ENCODE measurements around the gene AGL.
"Not testable (repeated sequence)": the region's sequence is repeated elsewhere in the genome, so short reads cannot be mapped to it uniquely, and the experiment has no call there.

AGL gene

DNA sequence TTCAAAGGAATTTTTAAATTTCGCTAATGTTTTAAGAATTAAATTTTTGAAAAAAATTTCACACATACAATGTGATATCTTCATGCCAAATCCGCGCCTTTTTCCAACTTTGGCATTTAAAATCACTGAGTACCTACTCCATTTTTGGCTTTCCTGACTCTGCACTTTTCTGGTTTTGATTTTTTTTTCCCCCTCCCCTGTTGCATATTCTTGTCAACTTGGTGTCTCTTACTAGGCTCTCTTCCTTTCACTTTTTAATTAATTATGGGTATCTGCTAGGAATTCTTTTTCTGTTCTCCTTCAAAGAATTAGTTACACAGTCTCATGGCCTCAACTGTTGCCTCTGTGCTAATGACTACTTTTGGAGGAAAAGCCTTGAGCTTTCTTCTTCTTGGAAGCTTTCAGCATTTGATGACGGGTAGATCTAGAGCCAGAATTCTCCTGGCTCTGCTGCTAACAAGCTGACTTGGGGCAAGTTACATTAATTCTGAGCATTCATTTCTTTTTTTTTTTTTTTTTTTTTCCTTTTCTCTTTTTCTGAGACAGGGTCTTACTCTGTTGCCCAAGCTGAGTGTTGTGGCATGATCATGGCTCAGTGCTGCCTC is 1.8 kb downstream of the AGL start:
- DNase-seq (ENCODE audit: low spot score), result no peak

DNA sequence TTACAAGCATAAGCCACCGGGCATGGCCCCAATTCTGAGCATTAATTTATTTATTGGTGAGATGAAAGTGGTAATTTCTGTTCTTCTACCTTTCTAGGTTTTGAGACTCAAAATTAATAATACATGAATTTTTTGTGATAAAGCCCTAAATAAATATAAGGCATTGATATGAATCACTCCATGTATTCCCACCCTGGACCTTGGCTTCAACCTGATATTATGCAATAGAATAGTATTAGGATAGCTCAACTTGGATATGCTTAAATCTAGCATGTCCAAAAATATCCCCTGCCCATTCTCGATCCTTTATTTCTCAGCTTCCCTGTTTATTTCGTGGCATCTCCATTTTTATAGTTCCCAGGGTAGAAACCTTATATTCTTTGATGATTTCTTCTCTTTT is 2.5 kb downstream of the AGL start:
- peak; percentile 36 for DNase-seq (ENCODE audit: low spot score)

DNA sequence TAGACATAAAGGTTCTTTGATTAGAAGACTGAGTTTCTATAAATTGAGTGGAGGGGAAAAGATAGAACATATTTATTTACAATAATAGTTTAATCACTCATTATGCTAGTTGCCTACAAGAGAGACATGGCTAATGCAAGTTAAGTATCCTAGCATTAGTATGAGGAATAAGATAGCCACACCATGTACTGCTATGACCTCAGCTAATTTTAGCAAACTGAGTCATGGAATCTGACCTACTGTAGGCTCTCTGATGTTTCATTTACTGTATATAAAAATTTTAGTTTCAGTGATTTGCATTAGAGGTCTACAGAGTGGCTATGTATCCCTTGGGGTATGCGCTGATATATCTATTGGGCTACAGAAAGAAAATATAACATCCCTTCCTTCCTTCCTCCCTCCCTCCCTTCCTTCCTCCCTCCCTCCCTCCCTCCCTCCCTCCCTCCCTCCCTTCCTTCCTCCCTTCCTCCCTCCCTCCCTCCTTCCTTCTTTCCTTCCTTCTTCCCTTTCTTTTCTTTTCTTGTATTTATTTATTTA is 5.8 kb downstream of the AGL start:
- DNase-seq (ENCODE audit: low spot score), result no peak

DNA sequence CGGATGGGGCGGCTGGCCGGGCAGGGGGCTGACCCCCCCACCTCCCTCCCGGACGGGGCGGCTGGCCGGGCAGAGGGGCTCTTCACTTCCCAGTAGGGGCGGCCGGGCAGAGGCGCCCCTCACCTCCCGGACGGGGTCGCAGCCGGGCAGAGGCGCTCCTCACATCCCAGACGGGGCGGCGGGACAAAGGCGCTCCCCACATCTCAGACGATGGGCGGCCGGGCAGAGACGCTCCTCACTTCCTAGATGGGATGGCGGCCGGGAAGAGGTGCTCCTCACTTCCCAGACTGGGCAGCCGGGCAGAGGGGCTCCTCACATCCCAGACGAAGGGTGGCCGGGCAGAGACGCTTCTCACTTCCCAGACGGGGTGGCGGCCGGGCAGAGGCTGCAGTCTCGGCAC is 6.9 kb downstream of the AGL start:
- DNase-seq (ENCODE audit: low spot score), result not testable (repeated sequence)

DNA sequence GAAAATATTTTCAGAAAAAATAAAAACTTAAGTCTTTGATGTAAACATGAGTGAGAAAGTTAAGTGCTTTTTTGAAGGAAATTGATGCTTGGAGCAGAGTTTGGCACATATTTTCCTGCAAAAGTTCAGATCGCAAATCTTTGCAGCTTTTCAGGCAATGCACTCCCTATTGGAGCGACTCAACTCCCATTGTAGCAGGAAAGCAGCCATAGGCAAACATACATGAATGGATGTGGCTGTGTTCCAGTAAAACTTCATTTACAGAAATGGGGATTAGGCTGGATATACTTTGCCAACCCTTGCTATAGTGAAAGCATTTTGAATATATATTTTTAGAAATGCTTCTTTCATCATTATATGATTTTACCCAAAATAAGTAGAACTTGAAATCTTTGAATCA is 8.1 kb downstream of the AGL start:
- no peak for DNase-seq (ENCODE audit: low spot score)

DNA sequence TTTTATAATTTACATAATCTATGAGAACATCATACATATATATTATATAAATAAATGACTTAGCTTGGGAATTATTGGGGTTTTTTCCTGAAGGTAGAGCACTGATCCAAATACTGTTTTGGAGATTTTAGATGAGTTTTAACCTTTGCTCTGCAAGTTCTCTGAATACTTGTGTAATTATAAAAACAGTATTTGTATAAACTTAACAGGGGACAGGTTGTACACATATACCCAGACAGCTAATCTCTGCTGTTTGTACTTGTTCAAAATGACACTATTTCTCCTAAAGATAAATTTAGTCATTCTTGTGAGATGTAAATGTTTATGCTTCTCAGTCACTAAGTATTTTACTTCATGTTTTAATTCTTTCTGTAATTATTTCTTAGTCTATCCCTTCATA is 8.7 kb downstream of the AGL start:
- no peak for DNase-seq (ENCODE audit: low spot score)

DNA sequence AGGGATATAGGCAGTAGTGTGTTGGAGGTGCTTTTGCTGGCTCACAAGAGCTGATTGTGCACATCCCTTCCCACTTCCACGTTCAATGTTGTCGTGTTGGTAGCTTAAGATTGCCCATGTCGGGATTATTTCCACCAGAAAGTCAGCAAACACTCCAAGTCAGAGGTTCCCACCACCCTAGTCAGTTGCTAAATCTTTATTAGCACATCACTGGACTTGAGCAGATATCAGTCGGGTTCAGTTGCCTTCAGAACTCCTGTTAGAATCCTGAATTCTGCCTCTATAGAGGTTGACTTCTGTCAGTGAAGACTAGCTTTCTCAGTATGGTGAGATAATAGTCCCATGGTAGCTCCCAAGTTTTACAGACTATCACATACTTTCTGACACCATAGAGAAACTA is 10.5 kb downstream of the AGL start:
- DNase-seq (ENCODE audit: low spot score), result no peak

DNA sequence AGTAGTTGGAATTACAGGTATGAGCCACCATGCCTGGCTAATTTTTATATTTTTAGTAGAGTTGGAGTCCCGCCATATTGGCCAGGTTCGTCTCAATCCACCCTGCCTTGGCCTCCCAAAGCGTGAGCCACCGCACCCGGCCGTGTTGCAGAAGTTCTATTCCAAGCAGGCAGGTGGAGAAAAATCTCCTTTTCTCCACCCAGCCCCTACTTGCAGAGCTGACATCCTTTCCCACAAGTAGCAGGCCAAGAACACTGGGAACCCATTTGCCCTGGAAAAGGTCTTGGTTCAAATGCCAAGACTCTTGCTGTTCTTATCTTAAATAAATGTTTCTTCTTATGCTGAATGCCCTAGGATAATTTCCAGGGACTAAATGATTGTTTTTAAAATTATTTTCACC is 17.5 kb downstream of the AGL start:
- DNase-seq (ENCODE audit: low spot score), result no peak

DNA sequence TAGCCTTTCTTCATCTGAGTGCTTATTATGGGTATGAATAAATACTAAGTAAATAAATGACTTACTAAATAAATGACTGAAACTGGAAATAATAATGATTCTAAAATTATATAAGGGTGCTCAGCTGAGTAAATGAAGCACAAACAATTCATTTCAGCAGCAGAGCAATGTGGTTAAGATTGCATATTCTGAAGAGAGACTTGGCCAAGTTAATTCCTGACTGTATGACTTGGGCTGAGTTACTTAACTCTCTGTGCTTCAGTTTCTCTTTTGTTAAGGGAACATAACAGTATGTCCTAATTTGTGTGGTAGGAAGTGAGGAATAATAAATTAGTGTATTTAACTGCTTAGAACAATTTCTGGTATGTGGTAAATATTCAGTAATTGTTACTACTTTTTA is 19.1 kb downstream of the AGL start:
- DNase-seq (ENCODE audit: low spot score), result peak; percentile 76

DNA sequence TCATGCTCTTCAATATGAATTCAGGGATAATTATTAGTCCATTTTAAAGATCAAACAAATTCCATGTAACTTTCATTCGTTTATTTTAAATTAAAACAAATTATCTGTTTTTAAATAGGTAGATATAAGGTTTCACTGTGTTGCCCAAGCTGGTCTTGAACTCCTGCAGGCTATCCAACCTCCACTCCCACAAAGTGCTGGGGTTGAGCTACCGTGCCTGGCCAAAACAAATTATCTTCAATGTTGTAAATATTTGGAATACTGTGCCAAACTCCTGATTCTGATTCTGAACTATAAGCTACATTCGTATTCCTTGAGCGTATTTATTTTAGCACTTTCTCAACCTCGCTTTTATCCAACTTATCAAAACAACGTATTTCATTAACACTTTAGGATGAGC is 19.6 kb downstream of the AGL start:
- no peak for DNase-seq (ENCODE audit: low spot score)

DNA sequence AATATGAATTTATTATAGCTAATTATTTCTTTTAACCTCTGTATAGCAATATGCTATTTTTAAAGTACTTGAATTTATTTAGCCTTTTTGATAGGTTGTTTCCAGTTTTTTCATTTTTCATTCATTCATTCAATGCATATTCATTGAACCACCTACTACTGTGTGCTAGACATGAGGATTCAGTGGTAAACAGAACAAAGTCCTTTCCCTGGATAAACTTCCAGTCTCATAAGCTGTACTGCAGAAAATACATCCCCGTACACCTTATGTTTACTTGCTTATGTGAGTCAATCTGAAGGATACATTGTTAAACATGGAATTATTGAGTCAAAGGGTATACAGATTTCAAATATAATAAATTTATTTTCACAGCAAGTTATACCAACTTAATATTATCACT is 21.9 kb downstream of the AGL start:
- DNase-seq (ENCODE audit: low spot score), result no peak

DNA sequence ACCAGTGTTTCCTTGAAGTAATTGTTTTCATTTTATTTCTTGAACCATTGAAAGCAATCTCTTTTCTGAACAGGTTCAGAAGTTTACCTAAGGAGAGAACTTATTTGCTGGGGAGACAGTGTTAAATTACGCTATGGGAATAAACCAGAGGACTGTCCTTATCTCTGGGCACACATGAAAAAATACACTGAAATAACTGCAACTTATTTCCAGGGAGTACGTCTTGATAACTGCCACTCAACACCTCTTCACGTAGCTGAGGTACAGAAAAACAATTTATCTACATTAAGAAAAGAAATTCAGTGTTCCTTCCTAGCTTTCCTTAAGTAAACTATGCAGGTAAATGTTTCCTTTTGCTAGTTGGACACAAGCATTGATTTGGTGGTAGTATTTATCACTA is 27.4 kb downstream of the AGL start:
- no peak for DNase-seq (ENCODE audit: low spot score)

DNA sequence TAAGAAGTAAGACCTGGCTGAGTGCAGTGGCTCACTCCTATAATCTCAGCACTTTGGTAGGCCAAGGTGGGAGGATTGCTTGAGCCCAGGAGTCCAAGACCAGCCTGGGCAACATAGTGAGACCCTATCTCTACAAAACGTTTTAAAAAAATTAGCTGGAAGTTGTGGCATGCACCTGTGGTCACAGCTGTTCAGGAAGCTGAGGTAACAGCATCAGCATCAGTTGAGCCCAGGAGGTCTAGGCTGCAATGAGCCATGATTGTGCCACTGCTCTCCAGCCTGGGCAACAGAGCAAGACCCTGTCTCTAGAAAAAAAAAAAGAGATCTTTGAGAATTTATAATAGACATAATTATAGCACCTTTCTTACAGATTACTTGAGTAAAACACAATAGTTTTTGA is 36.0 kb downstream of the AGL start:
- no peak for DNase-seq (ENCODE audit: low spot score)

DNA sequence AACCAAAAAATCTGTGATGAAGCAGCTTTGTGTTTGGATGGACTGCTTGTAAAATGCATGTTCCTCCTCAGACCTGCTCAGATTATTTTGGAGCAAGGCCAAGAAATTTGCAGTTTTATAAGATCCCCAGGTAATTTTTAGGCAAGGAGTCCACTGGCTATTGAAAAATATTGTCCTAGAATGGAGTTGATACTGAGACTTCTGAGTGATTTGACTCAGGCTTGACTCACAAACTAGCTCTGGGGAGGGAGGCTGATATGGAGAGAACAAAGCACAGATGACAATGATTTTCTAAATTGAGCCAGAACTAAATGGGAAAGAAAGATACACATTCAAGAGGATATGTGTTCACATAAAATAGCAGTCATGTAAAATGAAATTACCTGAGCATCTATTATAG is 36.7 kb downstream of the AGL start:
- DNase-seq (ENCODE audit: low spot score), result peak; percentile 6

DNA sequence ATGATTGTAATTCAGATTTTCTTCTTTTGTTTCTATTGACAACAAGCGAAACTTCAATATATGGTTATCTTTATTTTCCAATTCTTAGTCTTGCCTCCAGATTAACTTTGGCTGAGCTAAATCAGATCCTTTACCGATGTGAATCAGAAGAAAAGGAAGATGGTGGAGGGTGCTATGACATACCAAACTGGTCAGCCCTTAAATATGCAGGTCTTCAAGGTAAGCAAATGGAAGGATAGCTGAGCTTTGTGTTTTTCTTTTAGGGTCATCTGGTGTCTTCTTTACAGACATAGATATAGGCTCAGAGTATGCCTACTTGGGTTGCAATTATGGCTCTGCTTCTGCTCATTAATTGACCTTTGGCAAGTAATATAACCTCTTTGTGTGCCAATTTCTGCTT is 37.7 kb downstream of the AGL start:
- no peak for DNase-seq (ENCODE audit: low spot score)

DNA sequence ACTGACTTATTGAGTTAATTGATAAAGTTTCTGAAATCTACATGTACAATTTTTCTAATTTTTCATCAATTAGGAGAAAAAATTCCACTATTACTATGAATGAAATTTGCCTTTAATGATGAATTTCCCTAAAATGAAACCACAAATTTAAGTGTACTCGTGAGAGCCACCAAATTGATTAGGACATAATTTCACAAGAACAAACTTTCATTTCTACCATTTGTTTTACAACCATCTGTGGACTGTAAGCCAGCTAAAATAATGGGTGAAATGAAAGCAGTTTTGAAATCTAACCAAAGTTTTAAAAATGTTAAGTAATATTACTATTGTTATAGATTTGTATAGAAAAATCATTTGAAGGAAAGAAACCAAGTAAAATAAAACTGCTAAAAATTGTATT is 41.8 kb downstream of the AGL start:
- no peak for DNase-seq (ENCODE audit: low spot score)

DNA sequence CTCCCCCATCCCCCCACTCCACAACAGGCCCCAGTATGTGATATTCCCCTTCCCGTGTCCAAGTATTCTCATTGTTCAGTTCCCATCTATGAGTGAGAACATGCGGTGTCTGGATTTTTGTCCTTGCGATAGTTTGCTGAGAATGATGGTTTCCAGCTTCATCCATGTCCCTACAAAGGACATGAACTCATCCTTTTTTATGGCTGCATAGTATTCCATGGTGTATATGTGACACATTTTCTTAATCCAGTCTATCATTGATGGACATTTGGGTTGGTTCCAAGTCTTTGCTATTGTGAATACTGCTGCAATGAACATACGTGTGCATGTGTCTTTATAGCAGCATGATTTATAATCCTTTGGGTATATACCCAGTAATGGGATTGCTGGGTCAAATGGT is 53.1 kb downstream of the AGL start:
- not testable (repeated sequence) for DNase-seq (ENCODE audit: low spot score)

DNA sequence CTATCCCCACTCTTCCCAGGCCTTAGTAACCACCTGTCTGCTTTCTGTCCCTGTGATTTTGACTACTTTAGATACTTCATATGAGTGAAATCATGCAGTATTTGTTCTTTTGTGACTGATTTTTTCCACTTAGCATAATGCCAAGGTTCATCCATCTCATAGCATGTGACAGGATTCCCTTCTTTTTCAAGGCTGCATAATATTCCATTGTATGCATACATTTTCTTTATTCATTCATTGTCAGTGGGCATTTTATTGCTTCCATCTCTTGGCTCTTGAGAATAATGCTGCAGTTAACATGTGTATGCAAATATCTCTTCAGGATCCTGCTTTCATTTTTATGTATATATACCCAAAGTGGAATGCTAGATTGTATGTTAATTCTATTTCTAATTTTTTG is 56.4 kb downstream of the AGL start:
- DNase-seq (ENCODE audit: low spot score), result no peak

DNA sequence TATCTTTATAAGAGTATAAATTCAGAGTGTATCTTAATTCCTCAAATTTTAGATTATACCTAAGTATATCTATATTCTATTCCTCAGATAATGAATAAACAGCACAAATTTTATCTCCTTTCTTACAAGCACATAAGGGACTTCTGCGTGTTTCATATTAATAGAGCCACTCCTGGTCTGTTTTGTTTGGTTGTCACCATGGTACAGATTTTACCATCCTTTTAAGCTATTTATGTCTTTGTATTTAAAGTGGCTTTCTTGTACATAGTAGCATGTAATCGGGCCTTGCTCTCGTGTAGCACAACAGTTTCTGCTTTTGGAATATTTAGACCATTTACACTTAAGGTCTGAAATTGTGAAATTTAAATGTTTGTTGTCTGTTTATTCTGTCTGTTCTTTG is 67.1 kb downstream of the AGL start:
- DNase-seq (ENCODE audit: low spot score), result no peak

DNA sequence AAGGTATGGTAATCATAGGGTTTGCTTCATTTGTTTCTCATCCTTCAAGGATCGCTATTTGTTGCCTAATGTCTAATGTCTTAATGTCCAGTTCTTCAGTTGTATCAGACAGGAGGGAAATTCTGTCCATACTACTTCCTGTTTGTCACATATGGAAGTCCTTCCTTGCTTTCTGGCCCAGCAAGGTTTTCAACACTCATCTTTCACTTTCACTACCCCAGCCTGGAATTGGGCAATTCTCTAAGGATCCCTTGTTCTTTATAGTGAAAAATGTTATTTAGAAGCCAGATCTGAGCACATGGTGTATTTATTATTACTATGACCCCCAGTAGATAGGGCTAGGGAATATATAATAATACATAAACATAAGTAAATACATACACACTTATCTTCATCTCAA is 69.1 kb downstream of the AGL start:
- DNase-seq (ENCODE audit: low spot score), result no peak

DNA sequence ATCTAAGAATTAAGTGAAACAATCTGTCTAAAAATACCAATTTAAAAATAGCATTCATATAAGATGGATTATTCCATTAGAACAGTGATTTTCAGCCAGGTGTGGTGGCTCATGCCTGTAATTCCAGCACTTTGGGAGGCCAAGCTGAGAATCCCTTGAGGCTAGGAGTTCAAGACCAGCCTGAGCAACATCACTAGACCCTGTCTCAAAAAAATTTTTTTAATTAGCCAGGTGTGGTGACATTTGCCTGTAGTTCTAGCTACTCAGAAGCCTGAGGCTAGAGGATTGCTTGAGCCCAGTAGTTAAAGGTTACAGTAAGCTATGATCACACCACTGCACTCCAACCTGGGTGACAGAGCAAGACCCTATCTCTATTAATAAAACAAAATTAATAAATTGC is 84.6 kb downstream of the AGL start:
- DNase-seq (ENCODE audit: low spot score), result no peak

DNA sequence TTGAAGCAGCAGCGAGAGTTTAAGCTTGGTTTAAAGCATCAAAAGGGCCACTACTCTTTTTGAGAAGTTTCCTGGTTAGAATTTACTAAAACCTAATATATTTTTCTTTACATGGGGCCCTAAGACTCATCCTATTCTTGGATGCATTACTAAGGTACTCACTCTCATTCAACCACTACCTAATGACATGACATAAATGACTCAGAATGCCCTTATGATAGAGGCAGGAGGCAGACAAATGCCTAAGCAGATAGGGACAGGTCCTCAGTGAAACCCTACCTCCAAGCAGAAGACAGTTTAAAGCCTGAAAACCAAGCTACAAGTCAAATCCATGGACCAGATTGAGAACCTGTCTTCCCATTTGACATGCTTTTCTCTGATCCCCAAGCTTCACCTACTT is 85.4 kb downstream of the AGL start:
- DNase-seq (ENCODE audit: low spot score), result no peak

DNA sequence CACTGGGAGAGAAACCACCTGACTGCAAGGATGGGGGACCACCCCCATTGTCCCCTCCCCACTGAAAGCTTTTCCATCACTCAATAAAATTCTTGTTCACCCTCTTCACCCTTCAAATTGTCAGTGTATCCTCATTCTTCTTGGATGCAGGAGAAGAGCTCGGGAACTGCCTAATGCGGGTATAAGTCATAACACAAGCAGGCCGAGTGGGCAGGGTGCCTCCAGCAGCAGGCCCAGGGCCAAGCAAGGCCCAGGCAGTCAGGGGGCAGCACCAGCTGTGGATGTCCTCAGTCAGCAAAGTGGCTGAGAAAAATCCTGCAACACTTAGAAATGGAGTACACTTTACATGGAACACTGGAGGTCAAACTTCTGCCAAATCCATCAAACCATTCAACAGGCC is 85.9 kb downstream of the AGL start:
- no peak for DNase-seq (ENCODE audit: low spot score)

DNA sequence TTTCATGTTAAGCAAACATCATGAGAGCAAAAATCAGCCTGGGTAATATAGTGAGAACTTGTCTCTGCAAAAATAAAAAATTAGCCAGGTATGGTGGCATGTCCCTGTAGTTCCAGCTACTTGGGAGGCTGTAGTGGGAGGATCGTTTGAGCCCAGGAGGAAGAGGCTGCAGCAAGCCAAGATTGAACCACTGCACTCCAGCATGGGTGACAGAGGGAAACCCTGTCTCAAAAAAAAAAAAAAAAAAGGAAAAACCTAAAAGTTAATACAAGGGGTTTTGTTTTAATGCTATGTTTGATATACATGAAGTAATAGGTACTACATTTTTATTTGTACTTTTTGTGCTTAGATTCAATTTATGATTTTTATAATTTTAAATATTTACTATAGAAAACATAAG is 92.6 kb downstream of the AGL start:
- no peak for DNase-seq (ENCODE audit: low spot score)
